ENCODE measurements around the gene SLC35A3.
"Not testable (repeated sequence)": the region's sequence is repeated elsewhere in the genome, so short reads cannot be mapped to it uniquely, and the experiment has no call there.

SLC35A3 gene

DNA sequence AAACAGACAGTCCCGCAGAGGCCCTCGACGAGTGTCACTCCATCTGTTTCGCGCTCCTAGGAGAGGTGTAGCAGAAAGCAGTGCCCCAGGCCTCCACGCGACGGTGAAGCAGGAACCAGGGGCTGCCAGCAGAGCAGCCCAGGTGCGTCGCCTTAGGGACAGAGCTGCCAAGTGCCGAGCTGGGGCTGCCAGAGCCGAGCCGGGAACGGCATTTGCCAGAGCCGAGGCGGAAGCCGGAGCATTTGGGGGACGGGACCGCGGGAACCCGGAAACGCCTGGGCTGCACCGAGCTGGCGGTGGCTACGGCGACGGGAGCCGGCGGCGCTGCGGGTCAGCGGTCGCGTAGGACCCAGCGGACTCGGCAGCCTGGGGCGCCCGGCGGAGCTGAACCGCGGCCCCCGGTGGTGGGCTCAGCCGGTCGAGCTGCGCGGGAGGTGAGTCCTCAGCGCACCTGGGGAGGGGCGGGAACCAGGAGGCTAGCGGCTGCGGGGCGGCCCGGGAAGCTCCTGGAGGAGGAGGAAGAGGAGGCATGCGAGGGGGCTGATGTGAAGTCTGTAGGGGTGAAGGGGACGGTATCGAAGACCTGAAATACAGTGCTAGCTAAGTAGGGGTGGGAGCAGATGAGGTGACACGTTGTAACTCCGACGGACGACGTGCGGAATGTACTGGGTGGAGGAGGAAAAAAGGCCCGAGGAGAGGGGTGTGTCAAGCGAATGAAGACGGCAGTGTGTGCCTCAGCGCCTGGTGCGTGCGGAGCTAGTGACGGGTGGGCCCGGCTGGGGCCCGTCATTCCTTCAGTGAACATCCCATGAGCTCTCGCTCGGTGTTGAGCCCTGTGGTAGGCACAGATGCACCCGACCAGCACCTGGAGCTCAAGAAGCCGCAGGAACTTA, at the start of gene SLC35A3:
TSS of gene SLC35A3 (plus strand) at position 268 of the 893 bp plus-strand sequence. CDS start 23,559 bp downstream, outside the sequence.
- DNase-seq: peak; percentile 90

DNA sequence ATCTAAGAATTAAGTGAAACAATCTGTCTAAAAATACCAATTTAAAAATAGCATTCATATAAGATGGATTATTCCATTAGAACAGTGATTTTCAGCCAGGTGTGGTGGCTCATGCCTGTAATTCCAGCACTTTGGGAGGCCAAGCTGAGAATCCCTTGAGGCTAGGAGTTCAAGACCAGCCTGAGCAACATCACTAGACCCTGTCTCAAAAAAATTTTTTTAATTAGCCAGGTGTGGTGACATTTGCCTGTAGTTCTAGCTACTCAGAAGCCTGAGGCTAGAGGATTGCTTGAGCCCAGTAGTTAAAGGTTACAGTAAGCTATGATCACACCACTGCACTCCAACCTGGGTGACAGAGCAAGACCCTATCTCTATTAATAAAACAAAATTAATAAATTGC, 35.0 kb upstream of the SLC35A3 start:
- DNase-seq: no peak

DNA sequence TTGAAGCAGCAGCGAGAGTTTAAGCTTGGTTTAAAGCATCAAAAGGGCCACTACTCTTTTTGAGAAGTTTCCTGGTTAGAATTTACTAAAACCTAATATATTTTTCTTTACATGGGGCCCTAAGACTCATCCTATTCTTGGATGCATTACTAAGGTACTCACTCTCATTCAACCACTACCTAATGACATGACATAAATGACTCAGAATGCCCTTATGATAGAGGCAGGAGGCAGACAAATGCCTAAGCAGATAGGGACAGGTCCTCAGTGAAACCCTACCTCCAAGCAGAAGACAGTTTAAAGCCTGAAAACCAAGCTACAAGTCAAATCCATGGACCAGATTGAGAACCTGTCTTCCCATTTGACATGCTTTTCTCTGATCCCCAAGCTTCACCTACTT, 34.3 kb upstream of the SLC35A3 start:
- no peak for DNase-seq

DNA sequence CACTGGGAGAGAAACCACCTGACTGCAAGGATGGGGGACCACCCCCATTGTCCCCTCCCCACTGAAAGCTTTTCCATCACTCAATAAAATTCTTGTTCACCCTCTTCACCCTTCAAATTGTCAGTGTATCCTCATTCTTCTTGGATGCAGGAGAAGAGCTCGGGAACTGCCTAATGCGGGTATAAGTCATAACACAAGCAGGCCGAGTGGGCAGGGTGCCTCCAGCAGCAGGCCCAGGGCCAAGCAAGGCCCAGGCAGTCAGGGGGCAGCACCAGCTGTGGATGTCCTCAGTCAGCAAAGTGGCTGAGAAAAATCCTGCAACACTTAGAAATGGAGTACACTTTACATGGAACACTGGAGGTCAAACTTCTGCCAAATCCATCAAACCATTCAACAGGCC, 33.7 kb upstream of the SLC35A3 start:
- no peak for DNase-seq

DNA sequence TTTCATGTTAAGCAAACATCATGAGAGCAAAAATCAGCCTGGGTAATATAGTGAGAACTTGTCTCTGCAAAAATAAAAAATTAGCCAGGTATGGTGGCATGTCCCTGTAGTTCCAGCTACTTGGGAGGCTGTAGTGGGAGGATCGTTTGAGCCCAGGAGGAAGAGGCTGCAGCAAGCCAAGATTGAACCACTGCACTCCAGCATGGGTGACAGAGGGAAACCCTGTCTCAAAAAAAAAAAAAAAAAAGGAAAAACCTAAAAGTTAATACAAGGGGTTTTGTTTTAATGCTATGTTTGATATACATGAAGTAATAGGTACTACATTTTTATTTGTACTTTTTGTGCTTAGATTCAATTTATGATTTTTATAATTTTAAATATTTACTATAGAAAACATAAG, 27.1 kb upstream of the SLC35A3 start:
- DNase-seq: no peak

DNA sequence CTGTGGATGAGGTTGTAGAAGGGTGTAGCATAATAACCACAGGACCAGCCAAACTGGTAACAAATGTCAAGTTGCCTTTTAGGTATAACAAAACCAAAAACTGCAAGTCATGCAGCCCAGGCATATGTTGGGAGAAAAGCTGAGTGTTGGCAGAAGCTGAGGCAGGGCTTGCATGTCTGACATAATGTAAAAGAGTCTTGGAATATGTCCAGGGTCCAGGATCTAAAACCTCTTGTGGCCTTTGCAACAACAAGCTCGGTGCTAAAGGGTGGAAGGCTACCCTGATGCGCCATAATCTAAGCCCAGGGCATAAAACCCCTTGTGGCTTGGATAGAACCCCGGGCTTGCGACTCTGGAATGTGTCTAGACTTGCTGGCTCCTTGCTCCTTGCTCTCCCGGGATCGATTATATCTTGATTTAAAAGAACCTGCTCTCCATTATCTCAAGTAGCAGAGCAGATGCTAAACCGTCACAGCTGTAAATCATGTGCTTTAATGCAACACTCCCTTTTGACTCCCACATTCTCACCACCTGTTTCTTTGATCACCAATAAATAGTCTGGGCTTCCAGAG, 26.5 kb upstream of the SLC35A3 start:
- DNase-seq: peak; percentile 88

DNA sequence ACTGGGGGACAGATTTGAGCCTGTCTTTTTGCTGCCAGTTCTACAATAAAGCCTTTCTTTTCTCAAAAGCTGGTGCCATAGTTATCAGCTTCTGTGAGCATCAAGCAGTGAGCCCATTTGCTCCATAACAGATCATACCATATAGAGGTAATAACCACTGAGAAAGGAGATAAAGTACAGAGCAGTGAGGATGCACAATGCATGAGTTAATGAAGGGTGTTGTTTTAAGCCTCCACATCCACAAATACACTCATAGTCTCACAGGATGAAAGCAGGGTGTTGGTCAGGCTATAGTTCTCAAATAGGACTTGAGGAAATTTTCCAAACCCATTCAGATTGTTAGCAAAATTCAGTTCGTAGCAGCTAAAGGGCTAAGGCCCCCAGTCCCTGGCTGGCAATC, 25.6 kb upstream of the SLC35A3 start:
- DNase-seq: no peak

DNA sequence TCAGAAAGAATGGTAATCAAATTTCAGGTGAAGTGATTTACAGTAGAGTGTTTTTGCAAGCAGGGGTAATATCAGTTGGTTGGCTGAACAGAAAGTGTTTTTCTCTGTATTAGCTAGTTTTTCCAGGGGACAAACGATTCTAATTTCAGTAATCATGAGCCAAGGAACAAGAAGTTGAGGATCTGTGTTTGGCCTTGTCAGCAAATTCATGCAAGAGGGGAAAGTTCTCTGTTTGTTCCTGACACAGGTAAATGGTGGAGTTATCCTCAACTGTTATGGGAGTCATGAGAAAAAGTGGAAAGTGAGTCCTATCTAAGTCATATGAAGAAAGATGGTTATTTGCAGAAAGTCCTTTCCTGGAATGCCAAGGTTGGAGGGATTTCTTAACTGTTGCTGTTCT, 24.6 kb upstream of the SLC35A3 start:
- DNase-seq: no peak

DNA sequence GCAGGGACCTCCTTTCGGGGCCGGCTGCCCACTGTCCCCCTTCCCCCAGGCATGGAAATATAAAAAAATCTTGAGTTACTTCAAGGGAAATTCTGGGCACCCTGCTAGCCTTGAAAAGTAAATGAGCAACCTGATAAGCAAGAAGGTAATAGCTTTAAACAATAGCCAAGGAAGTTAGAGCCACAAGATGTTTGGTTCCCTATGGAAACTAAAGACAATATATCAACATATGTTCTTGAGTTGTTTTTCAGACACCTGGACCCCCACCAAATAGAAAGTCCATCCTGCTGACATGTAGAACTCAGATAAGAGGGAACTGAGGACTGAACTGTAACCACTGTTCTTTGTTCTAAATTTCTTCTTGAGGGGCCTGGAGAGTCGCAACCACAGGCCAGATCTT, 19.3 kb upstream of the SLC35A3 start:
- no peak for DNase-seq

DNA sequence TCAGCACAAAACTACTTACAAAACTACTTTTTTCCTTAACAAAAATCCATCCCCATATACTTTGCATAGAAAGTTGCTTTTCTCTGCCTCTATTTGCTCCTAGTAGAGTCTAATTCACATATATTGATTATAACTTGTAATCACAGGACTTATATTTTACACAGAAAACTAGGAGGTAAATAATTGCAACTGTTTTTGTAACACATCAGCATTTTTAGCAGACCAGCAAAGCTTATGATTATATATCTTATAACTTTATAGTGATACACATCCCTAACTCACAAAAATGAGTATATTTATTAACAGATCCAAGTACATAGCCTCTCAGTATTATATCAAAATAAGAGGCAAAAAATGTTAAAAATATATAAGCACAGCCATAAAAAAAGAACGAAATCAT, 17.3 kb upstream of the SLC35A3 start:
- no peak for DNase-seq

DNA sequence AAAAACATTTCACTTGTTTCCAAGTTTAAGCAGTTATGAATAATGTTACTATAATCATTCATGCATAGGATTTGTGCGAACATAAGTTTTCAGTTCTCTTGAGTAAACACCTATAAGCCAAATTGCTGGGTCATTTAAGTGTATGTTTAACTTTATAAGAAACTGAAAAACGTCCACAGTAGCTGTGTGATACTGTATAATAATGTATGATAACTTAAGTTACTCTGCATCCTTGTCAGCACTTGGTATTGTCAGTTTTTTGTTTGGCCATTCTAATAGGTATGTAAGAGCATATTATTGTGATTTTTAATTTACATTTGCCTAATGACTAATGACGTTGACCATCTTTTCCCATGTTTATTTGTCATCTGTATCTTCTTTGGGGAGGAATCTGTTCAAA, 14.4 kb upstream of the SLC35A3 start:
- no peak for DNase-seq

DNA sequence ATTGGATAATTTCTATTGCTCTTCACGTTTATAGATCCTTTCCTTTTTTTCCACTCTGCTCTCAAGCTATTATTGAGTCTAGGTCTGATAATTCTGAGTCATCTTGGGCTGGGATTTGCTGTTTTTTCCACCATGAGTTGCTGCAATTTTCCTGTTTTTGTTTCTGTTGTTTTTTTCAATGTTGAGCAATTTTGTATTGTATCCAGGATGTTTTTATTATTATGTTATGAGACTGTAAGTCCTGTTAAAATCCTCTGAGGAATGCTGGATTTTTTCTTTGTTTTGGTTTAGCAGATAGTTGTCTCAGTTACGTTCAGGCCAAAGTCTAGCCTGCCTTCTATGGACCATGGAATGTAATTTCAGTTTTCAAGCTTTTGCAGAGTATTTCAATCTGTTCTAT, 13.0 kb upstream of the SLC35A3 start:
- DNase-seq: no peak

DNA sequence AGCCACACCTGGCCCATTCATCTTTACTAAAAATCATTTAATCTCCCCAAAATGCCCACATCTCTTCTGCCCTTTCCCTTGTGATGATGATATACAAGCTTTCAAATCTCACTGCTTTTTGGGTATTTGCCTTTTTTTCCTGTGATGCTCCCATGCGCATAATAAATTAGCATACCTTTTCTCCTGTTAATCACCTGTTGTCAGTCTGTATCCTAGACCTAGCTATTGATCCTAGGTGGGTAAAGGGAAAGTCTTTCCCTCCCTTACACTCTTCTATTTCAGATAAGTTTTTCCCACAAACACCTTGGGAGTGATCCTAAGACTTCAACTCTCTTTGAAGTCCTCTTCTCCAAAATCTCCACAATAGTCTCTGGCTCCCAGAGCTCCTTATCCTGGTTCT, 12.0 kb upstream of the SLC35A3 start:
- no peak for DNase-seq

DNA sequence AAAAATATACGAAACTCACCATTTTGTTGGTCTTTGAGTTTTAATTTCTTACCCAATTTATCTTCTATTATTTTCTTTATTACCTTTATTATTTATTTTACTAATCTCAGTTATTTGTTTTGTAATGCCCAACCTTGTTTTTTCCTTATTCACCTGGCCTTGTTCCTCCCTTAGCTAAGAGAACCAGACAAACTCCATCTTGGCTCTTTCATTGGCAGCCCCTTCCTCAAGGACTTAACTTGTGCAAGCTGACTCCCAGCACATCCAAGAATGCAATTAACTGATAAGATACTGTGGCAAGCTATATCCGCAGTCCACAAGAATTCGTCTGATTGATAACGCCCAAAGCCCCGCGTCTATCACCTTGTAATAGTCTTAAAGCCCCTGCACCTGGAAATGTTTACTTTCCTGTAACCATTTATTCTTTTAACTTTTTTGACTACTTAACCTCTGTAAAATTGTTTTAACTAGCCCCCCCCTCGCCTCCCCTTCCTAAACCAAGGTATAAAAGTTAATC, 10.5 kb upstream of the SLC35A3 start:
- not testable (repeated sequence) for DNase-seq

DNA sequence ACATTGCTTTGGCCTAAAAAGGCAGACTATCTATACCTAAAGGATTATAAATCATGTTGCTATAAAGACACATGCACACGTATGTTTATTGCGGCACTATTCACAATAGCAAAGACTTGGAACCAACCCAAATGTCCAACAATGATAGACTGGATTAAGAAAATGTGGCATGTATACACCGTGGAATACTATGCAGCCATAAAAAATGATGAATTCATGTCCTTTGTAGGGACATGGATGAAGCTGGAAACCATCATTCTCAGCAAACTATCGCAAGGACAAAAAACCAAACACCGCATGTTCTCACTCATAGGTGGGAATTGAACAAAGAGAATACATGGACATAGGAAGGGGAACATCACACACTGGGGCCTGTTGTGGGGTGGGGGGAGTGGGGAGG, 9.5 kb upstream of the SLC35A3 start:
- not testable (repeated sequence) for DNase-seq

DNA sequence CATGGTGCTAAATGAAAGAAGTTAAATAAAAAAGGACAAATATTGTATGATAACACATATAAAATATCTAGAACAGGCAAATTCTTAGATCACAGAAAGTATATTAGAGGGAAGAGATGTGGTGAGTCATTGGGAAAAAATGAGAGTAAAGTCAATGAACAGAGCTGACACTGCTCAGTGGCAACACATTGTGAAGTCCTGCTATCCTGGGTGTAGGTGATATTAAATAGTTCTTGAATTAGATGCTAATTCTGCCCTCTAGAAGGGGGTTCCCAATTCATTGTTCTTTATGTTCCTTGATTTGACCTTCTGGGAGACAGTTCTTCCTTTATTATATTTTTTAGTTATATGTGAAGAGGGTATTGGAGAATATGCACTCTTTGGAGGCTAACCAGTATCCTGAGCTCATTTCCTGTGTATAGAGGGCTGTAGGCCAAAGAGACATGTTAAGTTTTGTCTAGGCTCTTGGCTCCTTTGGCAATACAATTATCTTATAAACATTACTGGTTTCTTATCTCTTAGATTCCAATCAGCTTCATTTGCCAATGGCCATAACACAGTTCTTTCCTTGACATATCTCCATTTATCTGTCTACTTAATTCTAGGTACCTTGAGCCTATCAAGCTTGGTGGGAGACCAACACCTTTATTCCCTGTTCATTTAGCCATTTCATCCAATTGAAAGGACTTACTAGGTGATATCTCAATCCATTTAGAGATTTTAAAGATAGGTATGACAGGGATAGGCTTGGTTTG, 6.6 kb upstream of the SLC35A3 start:
- no peak for DNase-seq

DNA sequence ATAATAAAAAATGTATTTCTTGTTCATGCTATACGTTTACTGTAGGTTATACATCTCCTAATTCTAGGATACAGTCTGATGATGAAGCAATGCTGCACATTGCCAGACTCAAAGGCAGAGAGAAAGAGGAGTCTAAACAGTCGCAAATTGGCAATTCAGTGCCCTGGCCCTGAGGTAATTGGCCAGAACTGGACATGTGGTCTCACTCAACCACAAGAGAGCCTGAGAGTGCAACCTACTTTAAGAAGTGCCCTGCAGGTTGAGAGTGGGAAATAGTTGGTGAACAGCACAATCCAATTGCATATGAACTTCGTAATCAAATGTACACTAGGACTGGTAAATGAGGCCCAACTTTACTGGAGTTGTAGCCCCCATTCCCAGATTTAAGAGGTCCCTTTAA, 5.0 kb upstream of the SLC35A3 start:
- no peak for DNase-seq

DNA sequence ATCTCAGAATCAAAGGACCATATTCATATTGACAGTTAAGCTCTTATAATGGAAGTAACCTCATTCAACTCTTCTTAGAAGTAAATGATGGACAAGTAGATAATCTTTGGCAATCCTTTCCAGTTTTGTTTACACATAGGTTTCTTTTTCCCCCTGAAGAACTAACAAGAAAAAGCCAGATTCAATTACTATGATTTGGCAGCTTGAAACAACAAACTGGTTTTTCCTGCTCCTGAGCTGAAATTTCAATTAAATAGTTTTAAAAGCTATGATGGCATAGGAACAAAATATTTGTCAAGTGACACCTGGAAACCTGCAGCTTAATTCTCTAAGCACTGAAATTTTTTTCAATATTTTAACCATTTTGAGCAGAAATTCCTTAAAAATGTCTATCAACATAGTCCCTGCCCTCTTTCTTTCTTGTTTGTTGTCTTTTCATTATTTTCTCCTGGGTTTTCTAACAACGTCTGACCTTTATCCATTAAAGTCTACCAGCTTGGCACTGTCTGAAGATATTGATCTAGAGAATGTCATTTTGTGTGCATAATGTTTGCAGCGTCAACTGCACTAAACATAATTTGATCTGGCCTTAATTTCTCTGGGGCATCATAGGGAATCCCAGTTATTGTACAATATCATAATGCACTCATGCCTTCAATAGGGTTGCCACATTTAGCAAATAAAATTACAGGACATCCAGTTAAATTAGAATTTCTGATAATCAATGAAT, 4.0 kb upstream of the SLC35A3 start:
- no peak for DNase-seq

DNA sequence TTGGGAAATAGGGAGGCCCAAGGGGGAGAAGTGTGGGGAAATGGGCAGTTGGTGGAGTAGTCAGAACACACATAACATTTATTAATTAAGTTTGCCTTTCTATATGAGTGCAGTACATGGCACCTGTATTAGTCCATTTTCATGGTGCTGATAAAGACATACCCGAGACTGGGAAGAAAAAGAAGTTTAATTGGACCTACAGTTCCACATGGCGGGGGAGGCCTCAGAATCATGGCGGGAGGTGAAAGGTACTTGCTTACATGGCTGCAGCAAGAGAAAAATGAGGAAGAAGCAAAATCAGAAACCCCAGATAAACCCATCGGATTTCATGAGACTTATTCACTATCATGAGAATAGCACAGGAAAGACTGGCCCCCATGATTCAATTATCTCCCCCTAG, 1.6 kb upstream of the SLC35A3 start:
- DNase-seq: no peak

DNA sequence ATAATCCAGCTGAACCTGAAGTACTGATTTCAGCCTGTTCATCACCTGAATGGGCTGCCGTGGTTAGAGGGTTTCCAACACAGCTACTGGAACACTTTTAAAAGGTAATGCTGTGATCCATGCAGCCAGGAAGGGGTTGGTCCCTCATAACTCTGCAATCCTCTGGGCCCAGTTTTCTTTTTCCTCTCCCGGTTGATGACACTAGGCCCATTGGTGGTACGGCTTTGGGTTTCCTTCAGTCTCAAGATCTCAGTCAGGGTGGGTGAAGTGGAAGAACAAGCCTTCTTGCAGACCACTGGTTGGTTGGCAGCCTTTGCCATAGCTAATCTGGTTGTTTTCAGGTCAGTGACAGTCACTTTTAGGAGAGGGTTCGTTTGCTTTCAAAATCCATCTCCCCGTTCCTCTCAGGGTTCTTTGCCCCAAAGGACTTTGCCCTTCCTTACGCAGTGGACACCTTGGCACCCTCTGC, 502 bp upstream of the SLC35A3 start:
- peak; percentile 67 for DNase-seq

DNA sequence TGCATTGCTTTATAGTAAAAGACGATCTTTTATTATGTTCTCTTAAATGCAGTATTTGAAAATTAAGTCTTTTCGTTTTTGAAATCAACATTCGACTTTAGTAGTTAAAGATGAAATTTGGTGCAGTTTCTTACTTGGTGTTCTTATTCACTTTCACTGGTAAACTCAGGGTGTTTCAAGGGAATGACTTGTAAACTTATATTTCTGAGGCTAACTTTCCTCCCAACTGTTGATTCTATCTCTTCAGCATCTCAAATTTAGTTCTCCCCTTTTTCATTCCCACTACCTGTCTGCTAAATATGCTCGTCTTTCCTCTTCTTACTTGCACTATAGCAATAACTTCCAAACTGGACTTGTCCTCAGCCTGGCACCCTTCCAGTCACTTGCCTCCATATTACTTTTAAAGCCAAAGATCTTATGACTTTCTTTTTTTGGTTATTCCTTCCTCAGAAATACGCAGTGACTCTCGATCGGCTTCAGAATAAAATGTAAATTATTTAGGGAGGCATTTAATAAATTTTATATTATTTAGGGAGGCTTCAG, 988 bp downstream of the SLC35A3 start:
- no peak for DNase-seq

DNA sequence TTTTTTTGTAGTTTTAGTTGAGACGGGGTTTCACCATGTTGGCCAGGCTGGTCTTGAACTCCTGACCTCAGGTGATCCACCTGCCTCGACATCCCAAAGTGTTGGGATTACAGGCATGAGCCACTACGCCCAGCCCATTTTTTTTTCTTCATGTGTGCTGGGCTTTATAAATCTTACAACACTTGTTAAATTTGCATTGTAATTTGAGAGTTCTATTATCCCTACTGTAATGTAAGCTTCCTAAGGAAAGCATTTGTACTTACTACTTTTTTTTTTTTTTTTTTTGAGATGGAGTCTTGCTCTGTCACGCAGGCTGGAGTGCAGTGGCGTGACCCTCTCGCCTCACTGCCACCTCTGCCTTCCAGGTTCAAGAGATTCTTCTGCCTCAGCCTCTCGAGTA, 2.3 kb downstream of the SLC35A3 start:
- DNase-seq: not testable (repeated sequence)

DNA sequence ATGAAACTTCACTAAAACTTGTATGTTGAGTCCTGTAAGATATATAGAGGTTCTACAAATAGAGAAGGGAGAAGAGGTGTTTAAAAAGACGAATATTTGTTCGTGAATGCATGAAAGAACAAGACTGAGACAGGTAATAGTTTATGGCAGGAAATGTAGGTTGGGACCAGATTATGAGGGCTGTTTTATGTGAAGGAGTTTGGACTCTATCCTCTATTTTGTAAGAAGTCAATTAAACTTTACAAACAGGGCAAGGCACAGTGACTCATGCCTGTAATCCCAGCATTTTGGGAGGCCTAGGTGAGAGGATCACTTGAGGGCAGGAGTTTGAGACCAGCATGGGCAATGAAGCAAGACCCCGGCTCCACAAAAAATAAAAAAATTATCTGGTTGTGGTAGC, 5.7 kb downstream of the SLC35A3 start:
- no peak for DNase-seq

All from NCI-H82 (cell line).